ENCODE measurements around the gene KCNH8.

Gene KCNH8

DNA sequence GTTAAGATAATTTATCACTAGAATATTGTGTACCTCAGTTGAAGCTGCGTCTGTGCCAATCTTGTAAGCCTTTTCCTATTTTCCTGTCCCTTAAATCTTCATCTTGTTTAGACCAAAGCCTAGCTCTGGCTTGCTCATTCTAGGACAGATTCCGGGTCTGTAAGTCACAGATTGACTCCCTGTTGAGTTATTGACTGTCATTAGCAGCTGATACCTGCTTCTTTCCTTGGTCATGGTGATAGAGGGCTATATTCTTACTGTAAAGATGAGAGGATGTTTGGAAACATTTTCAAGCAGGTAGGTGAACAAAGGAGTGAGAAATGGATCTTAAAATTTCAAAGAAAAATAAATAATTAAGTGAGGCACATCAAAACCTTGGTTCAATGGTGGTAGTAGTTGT is 200.2 kb downstream of the KCNH8 start:
- no peak overlapping the region for H3K4me3 ChIP-seq (ENCODE audit: low read length)
- no CpG with 5 or more reads among the region's 2 CpGs for WGBS (ENCODE audit: insufficient coverage, insufficient read length)
- H3K27ac ChIP-seq (ENCODE audit: low read length) = no peak overlapping the region
- no peaks in the 10 kb centered on the region for H3K27me3 ChIP-seq (ENCODE audit: control insufficient read depth, insufficient read depth, low read length)
- no peak for DNase-seq (ENCODE audit: low read depth, low spot score)
- no peaks in the 10 kb centered on the region for H3K9me3 ChIP-seq (ENCODE audit: control insufficient read depth, insufficient read depth, low read length)
- H3K36me3 ChIP-seq (ENCODE audit: control insufficient read depth, insufficient read depth, low read length) = no peaks in the 10 kb centered on the region
- H3K4me1 ChIP-seq (ENCODE audit: control insufficient read depth, insufficient read depth, low read length) = peaks cover 1% of the 10 kb centered on the region; the same call in 1 of the 2 replicates

DNA sequence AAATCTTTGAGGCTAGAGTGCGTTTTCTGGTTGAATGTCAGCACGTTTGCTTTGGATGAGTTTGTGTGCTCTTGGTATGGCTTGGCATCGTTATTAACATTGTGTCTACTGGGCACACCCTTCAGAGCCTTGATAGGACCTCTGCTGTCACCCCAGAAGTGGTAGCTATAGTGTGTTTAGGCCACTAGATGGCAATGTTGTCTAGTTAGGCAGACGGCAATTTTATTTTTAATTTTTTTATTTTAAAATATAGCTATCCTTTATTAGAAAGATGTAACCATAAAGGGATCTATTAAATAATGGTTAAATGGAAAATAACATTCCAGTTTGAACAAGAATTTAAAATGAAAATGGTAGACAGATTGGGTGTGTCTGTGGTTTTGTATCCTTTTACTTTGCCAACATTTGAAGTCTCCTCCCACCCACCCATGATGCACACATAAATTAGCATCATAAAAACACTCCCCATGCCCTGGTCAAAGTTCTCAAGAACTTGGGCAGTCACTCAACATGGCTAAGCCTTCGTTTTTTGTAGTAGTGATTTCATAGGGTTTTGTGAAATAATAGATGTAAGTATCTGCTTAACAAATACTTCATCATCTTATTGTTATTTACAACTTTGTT is 200.7 kb downstream of the KCNH8 start:
- Histone ChIP-seq H3K4me3 (ENCODE audit: low read length) (no peak overlapping the region), H3K4me1 (ENCODE audit: control insufficient read depth, insufficient read depth, low read length) (peaks cover 1% of the 10 kb centered on the region; the same call in 1 of the 2 replicates), H3K27me3 (ENCODE audit: control insufficient read depth, insufficient read depth, low read length) (no peaks in the 10 kb centered on the region), H3K9me3 (ENCODE audit: control insufficient read depth, insufficient read depth, low read length) (no peaks in the 10 kb centered on the region), H3K36me3 (ENCODE audit: control insufficient read depth, insufficient read depth, low read length) (no peaks in the 10 kb centered on the region), H3K27ac (ENCODE audit: low read length) (no peak overlapping the region)
- WGBS (ENCODE audit: insufficient coverage, insufficient read length) = no CpG with 5 or more reads among the region's 5 CpGs
- DNase-seq (ENCODE audit: low read depth, low spot score) = peak; percentile 16

DNA sequence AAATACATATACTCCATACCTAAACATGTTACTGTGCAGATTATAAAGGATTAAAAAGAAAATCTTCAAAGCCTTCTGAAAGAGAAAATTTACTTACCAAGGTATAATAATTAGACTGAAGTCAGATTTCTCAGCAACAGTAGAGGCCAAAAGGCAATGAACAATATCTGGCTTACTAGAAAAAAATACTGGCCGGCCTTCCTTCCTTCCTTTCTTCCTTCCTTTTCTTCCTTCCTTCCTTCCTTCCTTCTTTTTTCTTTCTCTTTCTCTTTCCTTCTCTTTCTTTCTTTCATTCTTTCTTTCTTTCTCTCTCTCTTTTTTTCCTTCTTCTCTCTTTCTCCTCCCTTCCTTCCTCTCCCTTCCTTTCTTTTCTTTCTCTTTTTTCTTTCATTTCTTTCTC is 209.6 kb downstream of the KCNH8 start:
- Histone ChIP-seq H3K4me3 (ENCODE audit: low read length) (no peak overlapping the region), H3K4me1 (ENCODE audit: control insufficient read depth, insufficient read depth, low read length) (no peaks in the 10 kb centered on the region), H3K36me3 (ENCODE audit: control insufficient read depth, insufficient read depth, low read length) (no peaks in the 10 kb centered on the region), H3K9me3 (ENCODE audit: control insufficient read depth, insufficient read depth, low read length) (no peaks in the 10 kb centered on the region), H3K27ac (ENCODE audit: low read length) (no peak overlapping the region), H3K27me3 (ENCODE audit: control insufficient read depth, insufficient read depth, low read length) (no peaks in the 10 kb centered on the region)
- DNase-seq (ENCODE audit: low read depth, low spot score) = no peak
- WGBS (ENCODE audit: insufficient coverage, insufficient read length) = no CpG with 5 or more reads among the region's 1 CpG

DNA sequence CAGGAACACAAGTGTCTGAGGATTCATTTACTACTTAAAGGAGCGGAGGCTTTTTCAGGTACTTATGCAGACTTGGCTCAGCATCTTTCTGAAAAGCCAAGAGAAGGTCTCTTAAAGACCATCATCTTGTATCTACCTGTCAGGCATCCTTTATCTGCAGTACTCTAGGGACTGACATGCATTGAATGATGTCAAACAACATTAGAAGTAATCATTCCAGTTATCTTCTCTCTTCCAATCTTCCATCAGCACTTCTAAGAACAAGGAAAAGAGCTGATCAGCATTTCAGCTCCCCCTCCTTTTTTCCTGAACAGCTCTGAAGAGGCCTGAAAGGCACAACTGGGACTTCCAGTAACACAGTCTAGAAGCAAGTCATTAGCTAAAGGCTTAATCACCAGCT is 214.8 kb downstream of the KCNH8 start:
- no CpG with 5 or more reads among the region's 1 CpG for WGBS (ENCODE audit: insufficient coverage, insufficient read length)
- no peak overlapping the region for H3K27ac ChIP-seq (ENCODE audit: low read length)
- no peaks in the 10 kb centered on the region for H3K9me3 ChIP-seq (ENCODE audit: control insufficient read depth, insufficient read depth, low read length)
- no peaks in the 10 kb centered on the region for H3K36me3 ChIP-seq (ENCODE audit: control insufficient read depth, insufficient read depth, low read length)
- H3K4me1 ChIP-seq (ENCODE audit: control insufficient read depth, insufficient read depth, low read length) = no peaks in the 10 kb centered on the region
- no peaks in the 10 kb centered on the region for H3K27me3 ChIP-seq (ENCODE audit: control insufficient read depth, insufficient read depth, low read length)
- no peak for DNase-seq (ENCODE audit: low read depth, low spot score)
- no peak overlapping the region for H3K4me3 ChIP-seq (ENCODE audit: low read length)

DNA sequence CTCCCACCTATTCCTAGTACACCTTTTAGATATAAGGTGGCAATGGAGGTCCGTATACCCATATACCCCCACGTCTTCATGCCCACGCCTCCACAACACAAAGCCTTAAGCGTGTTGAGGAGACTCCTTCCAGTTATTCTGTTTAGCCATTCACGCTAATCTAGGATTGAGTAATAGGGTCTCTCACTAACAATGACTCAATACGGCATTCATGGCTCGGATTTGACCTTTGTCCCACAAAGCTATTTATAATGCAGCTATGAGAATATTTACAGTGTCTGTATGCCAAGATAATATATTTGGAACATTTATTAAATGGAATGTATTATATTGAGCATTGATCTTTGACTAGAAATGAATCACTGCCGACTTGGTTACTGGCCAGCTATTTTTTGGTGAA is 215.8 kb downstream of the KCNH8 start:
- DNase-seq (ENCODE audit: low read depth, low spot score) = no peak
- H3K4me3 ChIP-seq (ENCODE audit: low read length) = no peak overlapping the region
- WGBS (ENCODE audit: insufficient coverage, insufficient read length) = no CpG with 5 or more reads among the region's 8 CpGs
- no peaks in the 10 kb centered on the region for H3K9me3 ChIP-seq (ENCODE audit: control insufficient read depth, insufficient read depth, low read length)
- no peaks in the 10 kb centered on the region for H3K36me3 ChIP-seq (ENCODE audit: control insufficient read depth, insufficient read depth, low read length)
- no peaks in the 10 kb centered on the region for H3K4me1 ChIP-seq (ENCODE audit: control insufficient read depth, insufficient read depth, low read length)
- H3K27me3 ChIP-seq (ENCODE audit: control insufficient read depth, insufficient read depth, low read length) = no peaks in the 10 kb centered on the region
- H3K27ac ChIP-seq (ENCODE audit: low read length) = no peak overlapping the region

DNA sequence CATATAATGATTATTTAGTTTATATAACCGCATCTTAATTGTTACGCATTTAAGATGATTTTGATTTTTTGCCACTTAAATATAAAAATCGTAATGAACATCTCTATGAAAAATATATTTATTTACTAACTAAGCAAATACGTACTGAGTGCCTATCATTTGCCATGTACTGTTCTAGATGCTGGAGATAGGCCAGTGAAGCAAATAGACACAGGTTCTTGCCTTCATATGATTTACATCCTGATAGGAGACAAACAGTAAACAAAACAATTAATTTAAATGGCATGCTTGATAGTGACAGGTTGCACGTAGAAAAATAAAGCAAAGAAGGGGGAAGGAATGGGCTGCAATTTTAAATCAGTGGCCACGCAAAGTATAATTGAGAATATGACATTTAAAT is 217.2 kb downstream of the KCNH8 start:
- H3K9me3 ChIP-seq (ENCODE audit: control insufficient read depth, insufficient read depth, low read length) = no peaks in the 10 kb centered on the region
- H3K27me3 ChIP-seq (ENCODE audit: control insufficient read depth, insufficient read depth, low read length) = no peaks in the 10 kb centered on the region
- no peak for DNase-seq (ENCODE audit: low read depth, low spot score)
- no peaks in the 10 kb centered on the region for H3K4me1 ChIP-seq (ENCODE audit: control insufficient read depth, insufficient read depth, low read length)
- H3K36me3 ChIP-seq (ENCODE audit: control insufficient read depth, insufficient read depth, low read length) = no peaks in the 10 kb centered on the region
- H3K4me3 ChIP-seq (ENCODE audit: low read length) = no peak overlapping the region
- no CpG with 5 or more reads among the region's 6 CpGs for WGBS (ENCODE audit: insufficient coverage, insufficient read length)
- H3K27ac ChIP-seq (ENCODE audit: low read length) = no peak overlapping the region

DNA sequence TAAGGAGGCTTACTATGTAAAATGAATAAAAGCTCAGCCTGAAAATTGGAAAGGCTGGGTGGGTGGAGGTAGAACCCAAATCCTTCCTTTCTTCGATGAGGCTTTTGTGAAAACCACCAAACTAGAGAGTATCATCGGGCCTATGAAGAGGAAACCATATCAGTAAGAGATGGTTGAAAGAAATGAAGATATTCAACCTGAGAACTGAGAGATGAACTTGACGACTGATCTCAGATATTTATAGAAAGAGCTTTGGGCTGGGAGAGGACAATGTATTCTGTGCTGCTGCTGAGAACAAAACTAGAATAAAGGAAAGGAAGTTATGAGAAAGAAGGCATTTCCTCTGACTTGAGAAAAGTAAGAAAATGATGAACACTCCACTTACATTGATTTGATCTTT is 236.6 kb downstream of the KCNH8 start:
- no peaks in the 10 kb centered on the region for H3K9me3 ChIP-seq (ENCODE audit: control insufficient read depth, insufficient read depth, low read length)
- no peaks in the 10 kb centered on the region for H3K4me1 ChIP-seq (ENCODE audit: control insufficient read depth, insufficient read depth, low read length)
- DNase-seq (ENCODE audit: low read depth, low spot score) = no peak
- no peak overlapping the region for H3K4me3 ChIP-seq (ENCODE audit: low read length)
- no peaks in the 10 kb centered on the region for H3K36me3 ChIP-seq (ENCODE audit: control insufficient read depth, insufficient read depth, low read length)
- no peak overlapping the region for H3K27ac ChIP-seq (ENCODE audit: low read length)
- H3K27me3 ChIP-seq (ENCODE audit: control insufficient read depth, insufficient read depth, low read length) = no peaks in the 10 kb centered on the region
- no CpG with 5 or more reads among the region's 3 CpGs for WGBS (ENCODE audit: insufficient coverage, insufficient read length)

DNA sequence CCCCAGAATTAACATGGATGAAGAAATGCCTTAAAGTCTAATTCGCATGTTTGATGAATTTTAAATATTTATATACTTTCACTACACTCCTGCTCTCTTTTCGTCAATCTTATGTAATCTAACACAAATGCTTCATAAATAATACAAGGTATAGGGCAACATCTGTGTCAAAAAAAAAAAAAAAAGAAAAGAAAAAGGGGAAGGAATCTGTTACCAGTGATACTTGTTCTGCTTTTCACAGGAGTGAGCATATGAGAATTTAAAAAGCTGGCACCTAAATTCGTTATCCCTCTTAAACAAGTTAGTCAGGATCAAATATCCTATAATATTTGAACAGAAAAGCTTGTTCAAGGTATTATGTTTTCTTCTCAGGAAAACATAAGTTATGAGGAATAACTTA is 243.8 kb downstream of the KCNH8 start:
- Histone ChIP-seq H3K27ac (ENCODE audit: low read length) (no peak overlapping the region), H3K4me1 (ENCODE audit: control insufficient read depth, insufficient read depth, low read length) (no peaks in the 10 kb centered on the region), H3K4me3 (ENCODE audit: low read length) (no peak overlapping the region), H3K36me3 (ENCODE audit: control insufficient read depth, insufficient read depth, low read length) (no peaks in the 10 kb centered on the region), H3K27me3 (ENCODE audit: control insufficient read depth, insufficient read depth, low read length) (no peaks in the 10 kb centered on the region), H3K9me3 (ENCODE audit: control insufficient read depth, insufficient read depth, low read length) (no peaks in the 10 kb centered on the region)
- no CpG with 5 or more reads among the region's 3 CpGs for WGBS (ENCODE audit: insufficient coverage, insufficient read length)
- no peak for DNase-seq (ENCODE audit: low read depth, low spot score)

DNA sequence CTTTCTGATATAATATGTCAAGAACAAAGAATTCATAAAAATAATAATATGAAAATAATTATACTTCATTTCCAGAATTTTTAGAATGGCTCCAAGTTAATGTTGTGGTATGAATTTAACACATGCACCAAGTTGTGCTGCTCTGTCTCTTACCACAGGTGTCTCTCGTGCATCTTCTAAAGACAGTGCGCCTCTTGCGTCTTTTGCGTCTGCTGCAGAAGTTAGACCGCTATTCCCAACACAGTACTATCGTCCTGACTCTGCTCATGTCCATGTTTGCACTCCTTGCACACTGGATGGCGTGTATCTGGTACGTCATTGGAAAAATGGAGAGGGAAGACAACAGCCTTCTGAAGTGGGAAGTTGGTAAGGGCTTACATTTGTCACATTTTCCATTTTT is 246.6 kb downstream of the KCNH8 start:
- no peaks in the 10 kb centered on the region for H3K27me3 ChIP-seq (ENCODE audit: control insufficient read depth, insufficient read depth, low read length)
- no peak overlapping the region for H3K4me3 ChIP-seq (ENCODE audit: low read length)
- DNase-seq (ENCODE audit: low read depth, low spot score) = no peak
- H3K36me3 ChIP-seq (ENCODE audit: control insufficient read depth, insufficient read depth, low read length) = no peaks in the 10 kb centered on the region
- H3K27ac ChIP-seq (ENCODE audit: low read length) = no peak overlapping the region
- peaks cover 2% of the 10 kb centered on the region; the same call in 1 of the 2 replicates for H3K4me1 ChIP-seq (ENCODE audit: control insufficient read depth, insufficient read depth, low read length)
- WGBS (ENCODE audit: insufficient coverage, insufficient read length) = no CpG with 5 or more reads among the region's 8 CpGs
- no peaks in the 10 kb centered on the region for H3K9me3 ChIP-seq (ENCODE audit: control insufficient read depth, insufficient read depth, low read length)

DNA sequence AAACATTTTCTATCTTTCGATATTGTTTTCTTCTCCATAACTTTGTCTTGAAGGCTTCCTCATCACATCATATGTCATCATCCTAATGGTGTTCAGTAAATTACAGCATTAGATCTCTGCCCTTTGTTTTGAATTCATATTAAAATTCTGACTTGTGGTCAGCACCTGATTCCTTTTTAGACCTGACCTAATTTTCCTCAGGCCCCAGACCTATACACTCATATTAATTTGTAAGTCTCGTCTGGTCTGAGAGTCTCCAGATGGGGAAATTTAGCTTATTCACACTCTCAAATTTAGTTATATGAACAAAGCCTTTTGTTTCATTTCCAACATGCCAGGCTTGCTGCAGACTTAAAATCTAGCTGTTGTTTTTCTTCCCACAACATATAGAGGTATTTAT is 248.4 kb downstream of the KCNH8 start:
- H3K36me3 ChIP-seq (ENCODE audit: control insufficient read depth, insufficient read depth, low read length) = no peaks in the 10 kb centered on the region
- no peak overlapping the region for H3K27ac ChIP-seq (ENCODE audit: low read length)
- DNase-seq (ENCODE audit: low read depth, low spot score) = no peak
- peaks cover 2% of the 10 kb centered on the region; the same call in 1 of the 2 replicates for H3K4me1 ChIP-seq (ENCODE audit: control insufficient read depth, insufficient read depth, low read length)
- no peak overlapping the region for H3K4me3 ChIP-seq (ENCODE audit: low read length)
- H3K27me3 ChIP-seq (ENCODE audit: control insufficient read depth, insufficient read depth, low read length) = no peaks in the 10 kb centered on the region
- H3K9me3 ChIP-seq (ENCODE audit: control insufficient read depth, insufficient read depth, low read length) = no peaks in the 10 kb centered on the region
- no CpG with 5 or more reads among the region's 2 CpGs for WGBS (ENCODE audit: insufficient coverage, insufficient read length)

DNA sequence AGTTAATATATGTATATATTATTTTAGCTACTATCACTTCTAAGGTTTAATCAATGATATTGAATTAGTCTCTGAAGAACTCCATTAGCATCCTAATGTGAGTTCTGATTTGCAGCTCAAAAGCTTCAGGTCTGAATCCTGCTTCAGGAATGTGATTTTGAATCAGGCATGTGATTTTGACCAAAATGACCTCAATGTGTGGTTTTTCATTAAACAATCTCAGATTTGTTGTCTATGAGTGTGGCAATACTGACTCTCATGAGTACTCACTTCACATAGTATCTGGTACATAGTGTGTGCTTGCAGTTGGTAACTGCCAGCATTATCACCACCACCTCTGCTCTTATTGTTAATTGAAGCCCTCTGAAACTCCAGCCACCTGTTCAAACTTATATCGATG is 251.0 kb downstream of the KCNH8 start:
- no peaks in the 10 kb centered on the region for H3K9me3 ChIP-seq (ENCODE audit: control insufficient read depth, insufficient read depth, low read length)
- peaks cover 2% of the 10 kb centered on the region; the same call in 1 of the 2 replicates for H3K4me1 ChIP-seq (ENCODE audit: control insufficient read depth, insufficient read depth, low read length)
- no peak overlapping the region for H3K27ac ChIP-seq (ENCODE audit: low read length)
- DNase-seq (ENCODE audit: low read depth, low spot score) = no peak
- no peak overlapping the region for H3K4me3 ChIP-seq (ENCODE audit: low read length)
- no CpG with 5 or more reads among the region's 1 CpG for WGBS (ENCODE audit: insufficient coverage, insufficient read length)
- H3K36me3 ChIP-seq (ENCODE audit: control insufficient read depth, insufficient read depth, low read length) = no peaks in the 10 kb centered on the region
- no peaks in the 10 kb centered on the region for H3K27me3 ChIP-seq (ENCODE audit: control insufficient read depth, insufficient read depth, low read length)

Measured in iPS DF 6.9 (cell line).